ENCODE measurements around the gene CEP85L. TPM values are rescaled to one million over a fixed set of nuclear protein-coding genes. Genes with fewer than 3 reads are reported as not detected.

Gene CEP85L
- polyA plus RNA-seq, 2 donors, result 0.52 to 0.61 TPM

- no peak overlapping the region for H3K27ac ChIP-seq (ENCODE audit: low read depth in 2 of 2, low read length in 1 of 2)
- H3K9me3 ChIP-seq (ENCODE audit: control insufficient read depth in 2 of 2, insufficient read depth in 1 of 2, low read depth in 1 of 2, low read length in 1 of 2), result no peaks in the 10 kb centered on the region
- 88 to 95% methylated on average over 6 of the region's 6 CpGs for WGBS, 2 donors
- no peaks in the 10 kb centered on the region for H3K27me3 ChIP-seq (ENCODE audit: control insufficient read depth in 1 of 2, insufficient read depth in 2 of 2, low read length in 2 of 2)
- H3K4me1 ChIP-seq (ENCODE audit: control insufficient read depth in 2 of 2, insufficient read depth in 2 of 2, low read length in 1 of 2), result no peaks in the 10 kb centered on the region
- no peaks in the 10 kb centered on the region for H3K36me3 ChIP-seq (ENCODE audit: control insufficient read depth in 2 of 2, insufficient read depth in 2 of 2, low read length in 1 of 2)
- H3K4me3 ChIP-seq (ENCODE audit: low read depth in 1 of 2, low read length in 2 of 2), result no peak overlapping the region
Measured at GRCh38 chr6:118535176-118535844, 116.1 kb downstream of the CEP85L start.

DNA sequence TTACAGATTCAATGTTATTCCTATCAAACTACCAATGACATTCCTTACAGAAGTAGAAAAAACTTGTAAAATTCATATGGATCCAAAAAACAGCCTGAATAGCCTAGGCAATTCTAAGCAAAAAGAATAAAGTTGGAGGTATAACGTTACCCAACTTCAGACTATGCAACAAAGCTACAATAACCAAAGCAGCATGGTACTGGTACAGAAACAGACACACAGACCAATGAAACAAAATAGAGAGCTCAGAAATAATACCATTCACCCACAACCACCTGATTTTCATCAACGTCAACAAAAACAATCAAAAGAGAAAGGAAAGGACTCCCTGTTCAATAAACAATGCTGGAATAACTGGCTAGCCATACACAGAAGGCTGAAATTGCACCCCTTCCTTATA is 120.4 kb downstream of the CEP85L start:
- no peaks in the 10 kb centered on the region for H3K36me3 ChIP-seq (ENCODE audit: control insufficient read depth in 2 of 2, insufficient read depth in 2 of 2, low read length in 1 of 2)
- 95 to 98% methylated on average over 2 of the region's 2 CpGs for WGBS, 2 donors
- no peaks in the 10 kb centered on the region for H3K27me3 ChIP-seq (ENCODE audit: control insufficient read depth in 1 of 2, insufficient read depth in 2 of 2, low read length in 2 of 2)
- H3K4me3 ChIP-seq (ENCODE audit: low read depth in 1 of 2, low read length in 2 of 2), result no peak overlapping the region
- H3K4me1 ChIP-seq (ENCODE audit: control insufficient read depth in 2 of 2, insufficient read depth in 2 of 2, low read length in 1 of 2), result no peaks in the 10 kb centered on the region
- no peak overlapping the region for H3K27ac ChIP-seq (ENCODE audit: low read depth in 2 of 2, low read length in 1 of 2)
- H3K9me3 ChIP-seq (ENCODE audit: control insufficient read depth in 2 of 2, insufficient read depth in 1 of 2, low read depth in 1 of 2, low read length in 1 of 2), result no peaks in the 10 kb centered on the region

DNA sequence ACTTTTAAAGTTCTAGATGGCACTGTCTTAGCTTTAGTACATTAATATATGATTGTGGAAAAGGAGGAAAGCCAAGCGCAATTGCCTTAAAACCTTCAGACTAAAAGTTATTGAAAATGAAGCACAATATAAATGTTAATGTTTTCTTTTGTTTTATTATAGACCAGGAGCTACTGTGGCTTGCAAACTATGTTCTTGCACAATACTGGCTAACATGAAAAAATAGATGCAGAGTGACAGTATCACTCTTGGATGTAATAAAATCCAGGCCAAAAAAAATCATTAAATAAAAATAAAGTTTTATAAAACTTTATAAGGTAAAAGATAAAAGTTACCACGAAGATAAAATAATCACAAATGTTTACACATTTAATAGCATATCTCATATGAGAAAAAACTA is 121.6 kb downstream of the CEP85L start:
- 80 to 88% methylated on average over 2 of the region's 2 CpGs for WGBS, 2 donors
- Histone ChIP-seq H3K27me3 (ENCODE audit: control insufficient read depth in 1 of 2, insufficient read depth in 2 of 2, low read length in 2 of 2) (no peaks in the 10 kb centered on the region), H3K9me3 (ENCODE audit: control insufficient read depth in 2 of 2, insufficient read depth in 1 of 2, low read depth in 1 of 2, low read length in 1 of 2) (no peaks in the 10 kb centered on the region), H3K4me1 (ENCODE audit: control insufficient read depth in 2 of 2, insufficient read depth in 2 of 2, low read length in 1 of 2) (no peaks in the 10 kb centered on the region), H3K36me3 (ENCODE audit: control insufficient read depth in 2 of 2, insufficient read depth in 2 of 2, low read length in 1 of 2) (no peaks in the 10 kb centered on the region), H3K27ac (ENCODE audit: low read depth in 2 of 2, low read length in 1 of 2) (no peak overlapping the region), H3K4me3 (ENCODE audit: low read depth in 1 of 2, low read length in 2 of 2) (no peak overlapping the region)

GRCh38 chr6:118528129-118528528 is 123.3 kb downstream of the CEP85L start:
- Histone ChIP-seq H3K9me3 (ENCODE audit: control insufficient read depth in 2 of 2, insufficient read depth in 1 of 2, low read depth in 1 of 2, low read length in 1 of 2) (no peaks in the 10 kb centered on the region), H3K27me3 (ENCODE audit: control insufficient read depth in 1 of 2, insufficient read depth in 2 of 2, low read length in 2 of 2) (no peaks in the 10 kb centered on the region), H3K4me3 (ENCODE audit: low read depth in 1 of 2, low read length in 2 of 2) (no peak overlapping the region), H3K36me3 (ENCODE audit: control insufficient read depth in 2 of 2, insufficient read depth in 2 of 2, low read length in 1 of 2) (no peaks in the 10 kb centered on the region), H3K27ac (ENCODE audit: low read depth in 2 of 2, low read length in 1 of 2) (no peak overlapping the region), H3K4me1 (ENCODE audit: control insufficient read depth in 2 of 2, insufficient read depth in 2 of 2, low read length in 1 of 2) (no peaks in the 10 kb centered on the region)
- WGBS, 2 donors, result 21 to 24% methylated on average over 1 of the region's 1 CpG

DNA sequence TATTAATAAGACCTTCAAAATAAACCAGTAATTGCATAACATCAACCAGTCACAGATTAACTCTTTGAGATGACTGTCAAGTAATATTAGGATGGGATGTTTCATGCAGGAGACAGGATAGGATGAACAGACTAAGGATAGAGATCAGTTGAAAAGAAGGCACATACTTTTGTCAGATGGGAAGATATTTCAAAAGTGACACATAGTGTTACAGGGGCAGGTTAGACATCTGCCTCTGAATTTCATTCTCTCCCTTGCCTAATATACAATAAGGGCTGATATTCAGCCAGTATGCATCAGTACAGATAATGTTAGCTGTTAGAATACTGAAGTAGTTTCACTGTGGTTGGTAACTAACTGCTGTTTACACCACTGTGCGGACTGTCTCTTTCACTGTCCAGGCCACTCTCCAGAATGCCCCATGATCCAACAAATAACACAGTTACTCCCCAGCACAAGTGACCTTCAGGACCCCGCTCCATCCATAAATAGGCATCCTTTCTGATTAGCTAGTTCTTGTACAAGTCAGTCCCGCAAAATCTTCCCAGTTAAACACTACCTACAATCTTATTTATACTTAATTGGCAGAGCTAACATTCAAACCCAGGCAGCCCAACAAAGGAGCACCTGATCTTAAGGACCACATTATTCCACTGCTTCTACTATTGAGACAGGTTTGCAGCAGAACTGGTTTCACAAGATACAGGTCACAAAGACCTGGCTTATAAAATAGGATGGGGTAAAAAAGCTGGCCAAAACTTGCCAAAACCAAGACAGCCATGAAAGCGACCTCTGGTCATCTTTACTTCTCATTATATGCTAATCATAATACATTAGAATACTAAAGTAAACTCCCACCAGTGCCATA is 125.2 kb downstream of the CEP85L start:
- Histone ChIP-seq H3K4me1 (ENCODE audit: control insufficient read depth in 2 of 2, insufficient read depth in 2 of 2, low read length in 1 of 2) (no peaks in the 10 kb centered on the region), H3K36me3 (ENCODE audit: control insufficient read depth in 2 of 2, insufficient read depth in 2 of 2, low read length in 1 of 2) (no peaks in the 10 kb centered on the region), H3K4me3 (ENCODE audit: low read depth in 1 of 2, low read length in 2 of 2) (no peak overlapping the region), H3K27ac (ENCODE audit: low read depth in 2 of 2, low read length in 1 of 2) (no peak overlapping the region), H3K9me3 (ENCODE audit: control insufficient read depth in 2 of 2, insufficient read depth in 1 of 2, low read depth in 1 of 2, low read length in 1 of 2) (no peaks in the 10 kb centered on the region), H3K27me3 (ENCODE audit: control insufficient read depth in 1 of 2, insufficient read depth in 2 of 2, low read length in 2 of 2) (no peaks in the 10 kb centered on the region)
- WGBS, 2 donors, result 79 to 85% methylated on average over 4 of the region's 4 CpGs

DNA sequence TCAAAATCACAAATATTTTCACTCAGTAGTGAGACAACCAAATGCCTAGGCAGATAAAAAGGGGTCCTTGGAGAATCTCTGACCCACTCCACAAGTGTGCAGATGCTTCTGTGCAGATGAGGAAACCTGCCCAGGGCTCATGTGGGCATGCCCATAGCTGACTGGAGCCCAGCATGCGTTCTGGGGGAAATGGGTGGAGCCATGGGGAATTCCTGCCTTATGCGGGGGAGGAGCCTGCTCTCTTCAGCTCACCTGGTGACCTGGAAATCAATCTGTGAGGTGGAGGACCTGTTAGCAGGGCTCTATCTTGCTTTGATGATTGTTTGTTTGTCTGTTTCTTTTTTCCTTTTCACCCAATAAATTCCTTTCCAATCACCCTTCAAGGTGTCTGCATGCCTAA is 126.7 kb downstream of the CEP85L start:
- H3K4me3 ChIP-seq (ENCODE audit: low read depth in 1 of 2, low read length in 2 of 2), result no peak overlapping the region
- no peaks in the 10 kb centered on the region for H3K9me3 ChIP-seq (ENCODE audit: control insufficient read depth in 2 of 2, insufficient read depth in 1 of 2, low read depth in 1 of 2, low read length in 1 of 2)
- H3K27me3 ChIP-seq (ENCODE audit: control insufficient read depth in 1 of 2, insufficient read depth in 2 of 2, low read length in 2 of 2), result no peaks in the 10 kb centered on the region
- WGBS, 2 donors, result 64 to 65% methylated on average over 2 of the region's 2 CpGs
- H3K27ac ChIP-seq (ENCODE audit: low read depth in 2 of 2, low read length in 1 of 2), result no peak overlapping the region
- H3K4me1 ChIP-seq (ENCODE audit: control insufficient read depth in 2 of 2, insufficient read depth in 2 of 2, low read length in 1 of 2), result no peaks in the 10 kb centered on the region
- H3K36me3 ChIP-seq (ENCODE audit: control insufficient read depth in 2 of 2, insufficient read depth in 2 of 2, low read length in 1 of 2), result no peaks in the 10 kb centered on the region

DNA sequence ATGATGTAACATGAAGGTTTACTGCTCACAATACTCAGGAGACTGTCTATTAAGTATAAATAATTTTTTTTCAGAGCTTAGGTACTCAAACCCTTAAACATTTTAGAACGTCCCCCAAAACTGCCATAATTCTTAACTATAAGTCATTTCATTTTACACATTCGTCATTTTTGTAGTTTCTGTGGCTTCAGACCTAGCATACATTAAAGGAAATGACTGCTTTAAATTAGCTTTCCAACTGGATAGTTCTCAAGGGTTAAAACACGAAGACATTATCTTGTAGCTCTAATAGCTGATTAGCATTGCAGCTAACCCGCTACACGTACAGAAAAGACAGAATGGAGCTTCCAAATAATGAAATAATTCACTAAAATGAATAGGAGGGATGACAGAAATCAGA is 128.2 kb downstream of the CEP85L start:
- Histone ChIP-seq H3K4me3 (ENCODE audit: low read depth in 1 of 2, low read length in 2 of 2) (no peak overlapping the region), H3K36me3 (ENCODE audit: control insufficient read depth in 2 of 2, insufficient read depth in 2 of 2, low read length in 1 of 2) (no peaks in the 10 kb centered on the region)
- 87 to 89% methylated on average over 5 of the region's 5 CpGs for WGBS, 2 donors

GRCh38 chr6:118522422-118522821 is 129.0 kb downstream of the CEP85L start:
- H3K27ac ChIP-seq (ENCODE audit: low read depth in 2 of 2, low read length in 1 of 2), result no peak overlapping the region
- no peaks in the 10 kb centered on the region for H3K27me3 ChIP-seq (ENCODE audit: control insufficient read depth in 1 of 2, insufficient read depth in 2 of 2, low read length in 2 of 2)
- H3K4me1 ChIP-seq (ENCODE audit: control insufficient read depth in 2 of 2, insufficient read depth in 2 of 2, low read length in 1 of 2), result no peaks in the 10 kb centered on the region
- H3K9me3 ChIP-seq (ENCODE audit: control insufficient read depth in 2 of 2, insufficient read depth in 1 of 2, low read depth in 1 of 2, low read length in 1 of 2), result no peaks in the 10 kb centered on the region
- WGBS, 2 donors, result 95 to 98% methylated on average over 4 of the region's 4 CpGs
- no peaks in the 10 kb centered on the region for H3K36me3 ChIP-seq (ENCODE audit: control insufficient read depth in 2 of 2, insufficient read depth in 2 of 2, low read length in 1 of 2)
- H3K4me3 ChIP-seq (ENCODE audit: low read depth in 1 of 2, low read length in 2 of 2), result no peak overlapping the region

More for the DNA sequence above, 128.2 kb downstream of the CEP85L start:
- no peaks in the 10 kb centered on the region for H3K4me1 ChIP-seq (ENCODE audit: control insufficient read depth in 2 of 2, insufficient read depth in 2 of 2, low read length in 1 of 2)
- no peaks in the 10 kb centered on the region for H3K27me3 ChIP-seq (ENCODE audit: control insufficient read depth in 1 of 2, insufficient read depth in 2 of 2, low read length in 2 of 2)
- H3K9me3 ChIP-seq (ENCODE audit: control insufficient read depth in 2 of 2, insufficient read depth in 1 of 2, low read depth in 1 of 2, low read length in 1 of 2), result no peaks in the 10 kb centered on the region
- H3K27ac ChIP-seq (ENCODE audit: low read depth in 2 of 2, low read length in 1 of 2), result no peak overlapping the region

DNA sequence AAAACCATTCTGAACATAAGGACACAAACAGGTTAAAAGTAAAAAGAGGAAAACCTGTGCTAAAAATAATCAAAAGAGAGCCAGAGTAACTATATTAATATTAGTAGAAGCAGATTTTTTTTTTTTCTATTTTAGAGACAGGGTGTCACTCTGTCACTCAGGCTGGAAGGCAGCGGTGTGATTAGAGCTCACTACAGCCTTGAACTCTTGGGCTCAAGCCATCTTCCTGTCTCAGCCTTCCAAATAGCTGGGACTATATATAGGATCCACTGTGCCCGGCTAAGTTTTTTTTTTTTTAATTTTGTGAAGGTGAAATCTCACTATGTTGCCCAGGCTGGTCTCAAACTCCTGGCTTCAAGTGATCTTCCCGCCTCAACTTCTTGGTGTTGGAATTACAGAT is 136.7 kb downstream of the CEP85L start:
- Histone ChIP-seq H3K4me1 (ENCODE audit: control insufficient read depth in 2 of 2, insufficient read depth in 2 of 2, low read length in 1 of 2) (no peaks in the 10 kb centered on the region), H3K36me3 (ENCODE audit: control insufficient read depth in 2 of 2, insufficient read depth in 2 of 2, low read length in 1 of 2) (no peaks in the 10 kb centered on the region), H3K4me3 (ENCODE audit: low read depth in 1 of 2, low read length in 2 of 2) (no peak overlapping the region), H3K27me3 (ENCODE audit: control insufficient read depth in 1 of 2, insufficient read depth in 2 of 2, low read length in 2 of 2) (no peaks in the 10 kb centered on the region), H3K9me3 (ENCODE audit: control insufficient read depth in 2 of 2, insufficient read depth in 1 of 2, low read depth in 1 of 2, low read length in 1 of 2) (no peaks in the 10 kb centered on the region), H3K27ac (ENCODE audit: low read depth in 2 of 2, low read length in 1 of 2) (no peak overlapping the region)
- 78 to 83% methylated on average over 3 of the region's 3 CpGs for WGBS, 2 donors
